Epithelial cell of prostate (primary cell): ENCODE data around the gene NKD1.

Experiments
- DNase-seq: peaks from one replicate; pipeline ENCODE4 v3.0.0-alpha.2; 2011; ENCODE audit warnings: low read depth, low spot score
- H3K27ac ChIP-seq: fragments of 450-650 bp; 2 replicates; pipeline ENCODE4 v1.5.1; 2017; ENCODE audit warnings: mild to moderate bottlenecking

Gene NKD1

GRCh38 chr16:50679676-50680555, 131.7 kb downstream of the NKD1 start:
- DNase-seq = no peak
- H3K27ac ChIP-seq = no peak overlapping the region

- no peak overlapping the region for H3K27ac ChIP-seq
- no peak for DNase-seq
Observed at GRCh38 chr16:50680556-50680893, 132.3 kb downstream of the NKD1 start.

GRCh38 chr16:50681021-50681885, 133.1 kb downstream of the NKD1 start, which contains the start of gene SNX20:
TSS of gene SNX20 (minus strand) at chr16:50681312. CDS start at chr16:50677526, 3,786 bp downstream.
- no peak for DNase-seq
- no peak within 1 kb of the TSS for H3K27ac ChIP-seq

GRCh38 chr16:50683689-50684374, 135.6 kb downstream of the NKD1 start:
- no peak for DNase-seq
- no peak overlapping the region for H3K27ac ChIP-seq

DNA sequence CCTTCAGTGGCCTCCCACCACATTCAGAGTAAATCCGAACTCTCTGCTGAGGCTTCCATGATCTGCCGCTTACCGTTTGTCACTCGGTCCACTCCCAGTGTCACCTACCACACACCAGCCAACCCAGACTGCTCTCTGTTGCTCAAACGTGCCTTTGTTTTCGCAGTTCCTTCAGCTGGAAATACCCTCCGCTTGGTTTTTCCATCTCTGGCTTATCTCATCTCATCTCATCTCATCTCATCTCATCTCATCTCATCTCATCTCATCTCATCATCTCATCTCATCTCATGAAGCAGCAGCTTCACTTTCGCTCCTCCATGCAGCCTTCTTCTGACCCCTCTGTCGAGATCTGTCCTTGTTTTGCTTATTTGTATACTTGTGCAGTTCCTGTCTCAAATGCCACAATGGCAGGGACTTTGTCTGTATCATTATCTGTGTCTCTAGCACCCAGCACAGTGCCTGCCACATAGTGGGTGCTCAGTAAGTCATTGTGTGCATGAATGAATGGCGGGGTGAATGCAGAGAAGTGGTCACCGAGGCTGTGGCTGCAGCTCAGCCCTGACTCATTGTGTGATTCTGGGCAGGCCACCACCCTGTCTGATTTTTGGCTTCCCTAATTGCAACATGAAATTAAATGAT, 136.7 kb downstream of the NKD1 start:
- DNase-seq = no peak
- H3K27ac ChIP-seq = no peak overlapping the region

DNA sequence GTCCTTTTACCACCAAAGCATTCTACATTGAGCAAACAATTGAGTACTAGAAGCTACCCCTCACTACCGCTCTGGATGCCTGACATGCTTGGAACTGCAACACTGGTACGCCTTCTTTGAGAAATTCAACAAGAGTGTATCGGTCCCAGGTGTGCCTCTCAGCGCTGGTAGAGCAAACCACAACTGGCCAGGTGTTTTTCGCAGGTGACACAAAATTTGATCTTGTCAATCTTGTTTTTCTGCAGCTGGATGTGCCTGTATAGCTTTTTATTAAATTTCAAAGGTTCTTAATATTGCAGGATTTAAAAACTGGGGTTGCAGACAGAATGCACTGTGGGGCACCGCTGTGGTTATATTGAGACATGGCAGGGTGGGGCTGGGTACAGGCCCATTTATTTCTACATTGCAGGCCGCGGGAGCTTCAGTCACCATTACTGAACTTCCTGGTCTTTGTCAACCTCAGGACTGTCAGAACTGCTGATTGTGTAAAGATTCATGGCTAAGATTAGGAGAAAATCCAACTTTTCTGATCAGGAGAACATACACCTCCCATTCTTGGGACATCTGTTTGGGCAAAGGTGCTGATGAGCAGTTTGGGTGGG, 137.4 kb downstream of the NKD1 start:
- DNase-seq = no peak
- H3K27ac ChIP-seq = no peak overlapping the region

- no peak overlapping the region for H3K27ac ChIP-seq
- no peak for DNase-seq
Observed at GRCh38 chr16:50688083-50688482, 139.9 kb downstream of the NKD1 start.

- DNase-seq = no peak
- no peak overlapping the region for H3K27ac ChIP-seq
Observed at GRCh38 chr16:50688867-50689266, 140.7 kb downstream of the NKD1 start.

DNA sequence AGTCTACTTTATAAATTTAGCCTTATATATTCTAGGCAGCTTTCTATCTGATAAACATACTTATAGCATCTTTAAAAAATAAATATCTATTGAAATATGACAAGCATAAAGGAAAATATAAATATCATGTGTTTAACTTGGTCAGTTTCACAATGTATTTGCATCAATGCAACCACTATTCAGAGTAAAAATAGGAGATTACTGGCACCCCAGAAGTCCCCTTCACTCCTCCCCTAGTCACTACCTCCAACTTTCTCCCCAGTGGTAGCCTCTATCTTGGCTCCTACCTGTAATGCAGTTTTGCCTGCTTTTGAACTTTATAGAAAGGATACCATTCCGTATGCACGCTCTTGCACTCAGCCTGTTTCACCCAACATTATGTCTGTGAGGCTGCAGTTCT, 142.0 kb downstream of the NKD1 start:
- H3K27ac ChIP-seq = no peak overlapping the region

DNA sequence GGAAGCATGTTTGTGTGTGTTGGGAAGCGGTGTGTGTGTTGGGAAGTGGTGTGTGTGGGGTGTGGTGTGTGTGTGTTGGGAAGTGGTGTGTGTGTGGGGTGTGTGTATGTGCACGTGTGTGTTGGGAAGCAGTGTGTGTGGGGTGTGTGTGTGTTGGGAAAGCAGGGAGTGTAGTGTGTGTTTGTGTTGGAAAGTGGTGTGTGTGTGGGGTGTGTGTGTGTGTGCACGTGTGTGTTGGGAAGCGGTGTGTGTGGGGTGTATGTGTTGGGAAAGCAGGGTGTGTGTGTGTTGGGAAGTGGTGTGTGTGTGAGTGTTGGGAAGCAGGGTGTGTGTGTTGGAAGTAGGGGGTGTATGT, 144.4 kb downstream of the NKD1 start:
- H3K27ac ChIP-seq = no peak overlapping the region
- DNase-seq = no peak

More for the DNA sequence above, 142.0 kb downstream of the NKD1 start:
- no peak for DNase-seq

DNA sequence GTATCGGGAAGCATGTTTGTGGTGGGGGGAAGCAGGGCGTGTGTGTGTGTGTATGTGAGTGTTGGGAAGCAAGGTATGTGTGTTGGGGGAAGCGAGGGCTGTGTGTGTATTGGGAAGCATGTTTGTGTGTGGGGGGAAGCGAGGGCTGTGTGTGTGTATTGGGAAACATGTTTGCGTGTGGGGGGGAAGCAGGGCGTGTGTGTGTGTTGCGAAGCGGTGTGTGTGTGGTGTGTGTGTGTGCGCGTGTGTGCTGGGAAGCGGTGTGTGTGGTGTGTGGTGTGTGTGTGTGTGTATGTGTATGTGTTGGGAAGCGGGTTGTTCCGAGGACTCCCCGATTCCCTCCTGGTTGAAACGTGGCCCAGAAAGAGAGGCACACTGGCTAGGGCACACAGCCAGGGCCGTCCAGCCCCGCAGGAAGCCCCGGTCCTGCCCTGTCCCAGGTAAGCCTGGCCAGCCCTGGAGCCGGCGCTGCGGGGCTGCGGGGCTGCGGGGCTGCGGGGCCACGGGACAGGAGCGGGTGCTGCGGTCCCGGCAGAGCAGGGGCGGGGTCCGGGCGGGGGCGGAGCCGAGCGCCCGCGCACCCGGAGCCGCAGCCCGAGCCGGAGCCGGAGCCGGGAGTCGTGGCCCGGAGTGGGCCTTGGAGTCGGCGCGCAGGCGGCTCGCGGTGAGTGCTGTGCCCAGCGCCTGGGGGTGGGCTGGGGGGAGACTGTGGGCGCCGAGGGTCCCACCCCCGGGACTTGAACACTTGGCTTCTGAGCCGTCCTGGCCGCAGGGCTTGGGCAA, 145.0 kb downstream of the NKD1 start, which contains the start of gene NOD2:
Gene NOD2 (plus strand): TSS at position 608 of the 783 bp plus-strand sequence. CDS start 5,890 bp downstream, outside the sequence.
- no peak for DNase-seq
- no peak within 1 kb of the TSS for H3K27ac ChIP-seq

- H3K27ac ChIP-seq = no peak overlapping the region
- no peak for DNase-seq
Observed at GRCh38 chr16:50694206-50694605, 146.0 kb downstream of the NKD1 start.

- no peak for DNase-seq
- H3K27ac ChIP-seq = peak overlapping the region; percentile 59
Observed at GRCh38 chr16:50695017-50696000, 147.1 kb downstream of the NKD1 start.

GRCh38 chr16:50696126-50696525, 147.9 kb downstream of the NKD1 start:
- peak overlapping the region; percentile 59 for H3K27ac ChIP-seq
- DNase-seq = no peak

DNA sequence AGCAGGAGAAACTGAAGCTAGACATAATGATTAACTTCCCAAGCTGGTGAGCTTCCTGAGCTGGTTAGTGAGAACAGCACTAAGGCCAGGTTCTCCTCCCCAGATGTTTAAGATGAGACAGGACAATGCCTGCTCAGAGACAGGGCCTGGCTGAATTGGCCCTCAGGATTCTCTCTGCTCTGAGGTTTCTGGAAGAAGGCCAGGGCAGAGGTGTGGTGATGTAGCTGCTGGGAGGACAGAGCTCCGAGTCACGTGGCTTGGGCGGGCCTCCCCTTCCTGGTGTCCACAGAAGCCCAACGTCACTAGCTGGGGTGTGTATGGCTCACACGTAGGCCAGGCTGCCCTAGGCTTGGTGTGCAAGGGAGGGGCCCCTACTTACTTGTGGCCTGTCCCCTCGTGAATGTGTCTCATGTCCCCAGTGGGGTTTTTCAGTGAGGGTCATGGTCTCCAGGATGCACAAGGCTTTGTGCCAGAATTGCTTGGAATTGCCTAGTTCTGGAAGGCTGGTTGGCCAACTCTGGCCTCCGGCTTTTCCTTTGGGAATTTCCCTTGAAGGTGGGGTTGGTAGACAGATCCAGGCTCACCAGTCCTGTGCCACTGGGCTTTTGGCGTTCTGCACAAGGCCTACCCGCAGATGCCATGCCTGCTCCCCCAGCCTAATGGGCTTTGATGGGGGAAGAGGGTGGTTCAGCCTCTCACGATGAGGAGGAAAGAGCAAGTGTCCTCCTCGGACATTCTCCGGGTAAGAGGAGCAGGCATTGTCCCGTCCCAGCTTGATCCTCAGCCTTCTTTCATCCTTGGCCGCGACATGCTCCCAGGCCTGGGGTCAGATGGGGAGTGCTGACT, 148.6 kb downstream of the NKD1 start:
- DNase-seq = peak; percentile 92
- peak overlapping the region; percentile 59 for H3K27ac ChIP-seq

DNA sequence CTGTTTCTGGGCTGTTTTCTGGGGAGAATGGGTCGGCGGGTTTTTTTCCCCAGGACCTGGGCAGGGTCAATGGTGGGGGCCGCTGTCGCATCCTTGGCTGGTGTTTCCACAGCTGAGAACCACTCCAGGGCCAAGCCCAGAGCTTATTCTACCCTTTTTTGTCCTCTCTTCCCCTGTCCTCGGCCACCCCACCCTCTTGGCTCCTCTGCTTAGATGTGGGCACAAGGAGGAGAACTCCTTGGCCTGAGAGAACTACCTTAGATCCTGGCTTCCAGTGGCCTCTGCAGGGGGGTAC, 149.2 kb downstream of the NKD1 start:
- H3K27ac ChIP-seq = peak overlapping the region; percentile 59
- no peak for DNase-seq
